ENCODE data around the gene ESR1.

The ESR1 gene

DNA sequence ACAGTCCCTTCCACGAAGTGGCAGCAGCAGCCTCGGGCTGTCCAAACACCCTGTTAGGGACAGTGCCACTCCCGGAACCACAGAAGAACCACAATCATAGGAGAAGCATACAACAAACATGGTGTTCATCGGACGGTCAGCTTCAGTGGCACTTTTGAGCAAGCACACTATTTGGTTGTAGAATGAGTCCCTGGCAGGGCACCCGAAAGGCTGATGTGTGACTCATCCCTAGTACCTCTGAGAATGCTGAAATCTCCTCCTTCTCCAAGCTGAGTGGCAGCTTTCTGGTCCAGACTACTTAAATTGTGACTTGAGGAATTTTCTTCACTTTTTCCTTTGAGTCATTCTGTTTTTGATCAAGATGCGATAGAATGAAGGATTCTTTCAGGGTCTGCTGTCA is 282.5 kb downstream of the ESR1 start:
- no peak for DNase-seq
- TF ChIP-seq, protein P1, sequence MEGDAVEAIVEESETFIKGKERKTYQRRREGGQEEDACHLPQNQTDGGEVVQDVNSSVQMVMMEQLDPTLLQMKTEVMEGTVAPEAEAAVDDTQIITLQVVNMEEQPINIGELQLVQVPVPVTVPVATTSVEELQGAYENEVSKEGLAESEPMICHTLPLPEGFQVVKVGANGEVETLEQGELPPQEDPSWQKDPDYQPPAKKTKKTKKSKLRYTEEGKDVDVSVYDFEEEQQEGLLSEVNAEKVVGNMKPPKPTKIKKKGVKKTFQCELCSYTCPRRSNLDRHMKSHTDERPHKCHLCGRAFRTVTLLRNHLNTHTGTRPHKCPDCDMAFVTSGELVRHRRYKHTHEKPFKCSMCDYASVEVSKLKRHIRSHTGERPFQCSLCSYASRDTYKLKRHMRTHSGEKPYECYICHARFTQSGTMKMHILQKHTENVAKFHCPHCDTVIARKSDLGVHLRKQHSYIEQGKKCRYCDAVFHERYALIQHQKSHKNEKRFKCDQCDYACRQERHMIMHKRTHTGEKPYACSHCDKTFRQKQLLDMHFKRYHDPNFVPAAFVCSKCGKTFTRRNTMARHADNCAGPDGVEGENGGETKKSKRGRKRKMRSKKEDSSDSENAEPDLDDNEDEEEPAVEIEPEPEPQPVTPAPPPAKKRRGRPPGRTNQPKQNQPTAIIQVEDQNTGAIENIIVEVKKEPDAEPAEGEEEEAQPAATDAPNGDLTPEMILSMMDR (IDR thresholded peaks at IDR 0.05), result no peak
- Mint-ChIP-seq H3K27ac (no peak overlapping the region), H3K4me3 (no peak overlapping the region), H3K36me3 (ENCODE audit: low read depth) (no peaks in the 10 kb centered on the region), H3K4me1 (peaks cover 9% of the 10 kb centered on the region), H3K9me3 (no peaks in the 10 kb centered on the region), H3K27me3 (ENCODE audit: low read depth, poor library complexity) (peaks cover 7% of the 10 kb centered on the region)

DNA sequence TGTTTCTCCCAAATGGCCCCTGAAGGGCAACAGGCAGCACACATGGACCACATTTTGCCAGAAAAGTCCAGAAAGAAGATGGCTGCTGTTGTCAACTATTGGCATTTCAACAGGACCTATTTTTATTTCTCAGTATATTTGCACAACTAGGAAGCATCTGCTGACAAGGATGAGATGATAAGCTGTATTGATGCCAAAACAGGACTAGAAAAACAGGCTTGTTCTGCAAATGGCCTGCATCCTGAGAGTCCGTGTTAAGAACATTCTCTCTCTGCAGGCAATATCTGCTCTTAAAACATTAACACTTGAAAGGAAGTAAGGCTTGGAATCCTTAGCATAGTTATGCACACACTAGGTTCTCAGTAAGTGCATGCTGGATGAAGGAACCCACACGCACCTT is 283.7 kb downstream of the ESR1 start:
- H3K27ac Mint-ChIP-seq, result no peak overlapping the region

DNA sequence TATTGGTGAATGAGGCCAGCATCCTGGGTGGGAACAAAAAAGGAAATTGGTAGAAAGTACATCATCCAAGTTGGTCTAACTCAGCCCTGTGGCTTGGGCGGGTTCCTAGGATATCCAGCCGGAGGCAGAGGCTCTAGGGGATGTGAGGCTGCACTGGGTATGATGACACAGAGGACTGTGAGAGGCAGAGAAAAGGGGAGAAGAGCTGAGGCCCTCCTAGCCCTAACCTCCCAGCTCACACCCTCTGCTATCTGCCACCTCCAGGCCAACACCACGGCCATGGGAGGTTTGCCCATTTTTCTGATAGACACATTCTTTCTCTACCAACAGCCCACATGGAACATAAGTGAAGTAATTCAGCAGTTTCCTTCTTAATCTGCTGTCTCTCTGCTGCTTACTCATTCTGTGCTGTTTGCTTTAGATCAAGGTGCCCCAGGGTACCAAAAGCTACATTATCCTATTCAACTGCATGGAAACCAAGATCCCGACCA is 284.4 kb downstream of the ESR1 start:
- no peaks in the 10 kb centered on the region for H3K36me3 Mint-ChIP-seq (ENCODE audit: low read depth)
- no peak for DNase-seq
- H3K27me3 Mint-ChIP-seq (ENCODE audit: low read depth, poor library complexity), result peaks cover 7% of the 10 kb centered on the region
- H3K27ac Mint-ChIP-seq, result no peak overlapping the region
- no peaks in the 10 kb centered on the region for H3K9me3 Mint-ChIP-seq
- TF ChIP-seq, protein P1 (IDR thresholded peaks at IDR 0.05), result no peak
- peaks cover 9% of the 10 kb centered on the region for H3K4me1 Mint-ChIP-seq
- no peak overlapping the region for H3K4me3 Mint-ChIP-seq

More for the DNA sequence above, 283.7 kb downstream of the ESR1 start:
- peaks cover 9% of the 10 kb centered on the region for H3K4me1 Mint-ChIP-seq
- no peaks in the 10 kb centered on the region for H3K9me3 Mint-ChIP-seq
- H3K36me3 Mint-ChIP-seq (ENCODE audit: low read depth), result no peaks in the 10 kb centered on the region
- H3K4me3 Mint-ChIP-seq, result no peak overlapping the region
- peaks cover 7% of the 10 kb centered on the region for H3K27me3 Mint-ChIP-seq (ENCODE audit: low read depth, poor library complexity)
- no peak for DNase-seq
- TF ChIP-seq, protein P1 (IDR thresholded peaks at IDR 0.05), result no peak

DNA sequence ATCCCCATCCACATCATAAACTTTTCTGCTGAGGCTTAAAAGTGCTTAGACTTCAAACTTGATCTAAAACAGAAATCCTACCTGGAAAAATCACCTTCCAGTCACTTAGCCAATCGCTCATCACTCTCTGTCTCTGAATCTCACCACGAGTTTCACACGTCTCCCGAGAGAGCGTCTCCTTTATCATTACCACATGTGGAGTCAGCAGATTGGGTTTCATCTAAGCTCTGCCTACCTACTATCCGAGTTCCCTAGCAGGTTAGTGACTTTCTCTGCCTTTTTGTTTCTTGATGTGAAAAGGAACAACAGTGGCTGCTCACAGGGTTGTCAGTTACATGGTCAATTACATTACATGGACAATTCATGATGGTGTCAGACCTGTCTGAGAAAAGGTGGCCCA is 286.2 kb downstream of the ESR1 start:
- Mint-ChIP-seq H3K4me3 (no peak overlapping the region), H3K27ac (peak overlapping the region; percentile 8), H3K27me3 (ENCODE audit: low read depth, poor library complexity) (peaks cover 7% of the 10 kb centered on the region), H3K4me1 (peaks cover 9% of the 10 kb centered on the region), H3K9me3 (no peaks in the 10 kb centered on the region), H3K36me3 (ENCODE audit: low read depth) (no peaks in the 10 kb centered on the region)
- TF ChIP-seq, protein P1 (IDR thresholded peaks at IDR 0.05), result no peak
- DNase-seq, result no peak

DNA sequence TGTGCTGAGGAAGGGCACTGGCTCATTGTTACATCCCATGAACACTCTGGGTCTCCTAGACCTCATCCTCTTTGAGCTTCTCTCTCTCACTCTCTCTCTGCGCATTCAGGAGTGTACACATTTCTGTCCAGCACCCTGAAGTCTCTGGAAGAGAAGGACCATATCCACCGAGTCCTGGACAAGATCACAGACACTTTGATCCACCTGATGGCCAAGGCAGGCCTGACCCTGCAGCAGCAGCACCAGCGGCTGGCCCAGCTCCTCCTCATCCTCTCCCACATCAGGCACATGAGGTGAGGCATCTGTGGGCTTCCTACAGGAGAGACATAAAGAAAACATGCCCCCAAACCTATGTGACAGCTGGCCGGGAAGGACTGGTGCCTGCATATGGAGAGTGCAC is 286.8 kb downstream of the ESR1 start:
- Mint-ChIP-seq H3K36me3 (ENCODE audit: low read depth) (no peaks in the 10 kb centered on the region), H3K4me1 (peaks cover 9% of the 10 kb centered on the region), H3K27me3 (ENCODE audit: low read depth, poor library complexity) (peaks cover 7% of the 10 kb centered on the region), H3K4me3 (no peak overlapping the region), H3K27ac (peak overlapping the region; percentile 52), H3K9me3 (no peaks in the 10 kb centered on the region)
- TF ChIP-seq, protein P1 (IDR thresholded peaks at IDR 0.05), result no peak
- no peak for DNase-seq

DNA sequence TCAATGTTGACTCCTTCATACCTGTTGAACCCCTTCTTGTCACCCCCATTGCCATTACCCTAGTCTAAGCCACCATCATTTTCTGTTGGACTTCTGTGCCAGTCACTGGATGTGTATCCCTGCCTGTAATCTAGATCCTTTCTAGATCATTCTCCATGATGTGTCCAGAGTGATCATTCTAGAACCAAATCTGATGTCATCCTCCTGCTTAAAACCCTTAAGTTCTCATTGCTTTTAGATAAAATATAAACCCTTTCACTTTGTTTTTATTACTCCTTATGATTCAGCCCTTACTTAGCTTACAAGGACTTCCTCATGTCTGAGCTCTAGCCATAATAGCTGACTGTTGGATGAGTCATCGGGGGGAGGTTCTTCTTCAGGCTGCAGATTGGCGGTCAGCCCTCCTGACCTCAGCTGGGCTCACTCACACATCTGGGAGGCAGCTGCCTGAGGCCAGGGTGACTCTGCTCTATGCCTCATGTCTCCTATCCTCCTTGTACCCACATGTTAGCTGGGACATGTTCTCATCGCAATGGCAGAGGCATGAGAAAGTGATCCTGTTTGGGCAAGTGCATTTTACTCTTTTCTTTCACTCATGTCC is 287.6 kb downstream of the ESR1 start:
- Mint-ChIP-seq H3K27ac (no peak overlapping the region), H3K9me3 (no peaks in the 10 kb centered on the region), H3K36me3 (ENCODE audit: low read depth) (no peaks in the 10 kb centered on the region), H3K4me1 (peaks cover 9% of the 10 kb centered on the region), H3K4me3 (no peak overlapping the region), H3K27me3 (ENCODE audit: low read depth, poor library complexity) (peaks cover 7% of the 10 kb centered on the region)
- TF ChIP-seq, protein P1 (IDR thresholded peaks at IDR 0.05), result no peak
- no peak for DNase-seq
